ENCODE results near the gene LMTK2.
"Not testable (repeated sequence)": the region's sequence is repeated elsewhere in the genome, so short reads cannot be mapped to it uniquely, and the experiment has no call there.

The LMTK2 gene

GRCh38 chr7:98205162-98205845 is 98.6 kb downstream of the LMTK2 start:
- no peak for DNase-seq

- no peak for DNase-seq
These were observed 100.0 kb downstream of the LMTK2 start for GRCh38 chr7:98206451-98207330.

- DNase-seq = no peak
These were observed 102.7 kb downstream of the LMTK2 start for GRCh38 chr7:98209166-98209920.

GRCh38 chr7:98210513-98211220 is 104.0 kb downstream of the LMTK2 start:
- DNase-seq = no peak

GRCh38 chr7:98211221-98211675 is 104.6 kb downstream of the LMTK2 start, which contains the start of gene BHLHA15:
TSS of gene BHLHA15 (plus strand) at chr7:98211439. CDS start at chr7:98212310, 871 bp downstream.
- DNase-seq = no peak

- DNase-seq = no peak
These were observed 105.2 kb downstream of the LMTK2 start for GRCh38 chr7:98211676-98212531.

- DNase-seq = no peak
These were observed 105.9 kb downstream of the LMTK2 start for GRCh38 chr7:98212532-98213041.

GRCh38 chr7:98213296-98213887 is 106.7 kb downstream of the LMTK2 start:
- no peak for DNase-seq

- no peak for DNase-seq
These were observed 107.5 kb downstream of the LMTK2 start for GRCh38 chr7:98213888-98214810.

- no peak for DNase-seq
These were observed 108.2 kb downstream of the LMTK2 start for GRCh38 chr7:98214811-98215321.

GRCh38 chr7:98215561-98216495 is 109.2 kb downstream of the LMTK2 start:
- no peak for DNase-seq

- peak; percentile 35 for DNase-seq
These were observed 110.4 kb downstream of the LMTK2 start for GRCh38 chr7:98216941-98217622.

GRCh38 chr7:98217623-98218582 is 111.2 kb downstream of the LMTK2 start:
- DNase-seq = peak; percentile 36

- not testable (repeated sequence) for DNase-seq
These were observed 112.7 kb downstream of the LMTK2 start for GRCh38 chr7:98219382-98219781.

- DNase-seq = no peak
These were observed 115.2 kb downstream of the LMTK2 start for GRCh38 chr7:98221611-98222532.
